ENCODE measurements around the gene RASSF1.

GRCh38 chr3:50341996-50342650 is 1.5 kb upstream of the RASSF1 start:
- TF ChIP-seq CTCF (conservative IDR thresholded peaks at IDR 0.05), result no peak
- TF ChIP-seq ZFX (IDR thresholded peaks at IDR 0.05), result no peak
